HG02852 (cell line): ENCODE results near the gene SPRING1.

Experiments
- ATAC-seq: cut with Tn5 transposase; IDR thresholded peaks from one replicate; pipeline ENCODE4 v1.9.1; 2021; ENCODE audit warnings: mild to moderate bottlenecking, moderate library complexity; ENCODE audit not compliant: unreplicated experiment

Gene SPRING1

DNA sequence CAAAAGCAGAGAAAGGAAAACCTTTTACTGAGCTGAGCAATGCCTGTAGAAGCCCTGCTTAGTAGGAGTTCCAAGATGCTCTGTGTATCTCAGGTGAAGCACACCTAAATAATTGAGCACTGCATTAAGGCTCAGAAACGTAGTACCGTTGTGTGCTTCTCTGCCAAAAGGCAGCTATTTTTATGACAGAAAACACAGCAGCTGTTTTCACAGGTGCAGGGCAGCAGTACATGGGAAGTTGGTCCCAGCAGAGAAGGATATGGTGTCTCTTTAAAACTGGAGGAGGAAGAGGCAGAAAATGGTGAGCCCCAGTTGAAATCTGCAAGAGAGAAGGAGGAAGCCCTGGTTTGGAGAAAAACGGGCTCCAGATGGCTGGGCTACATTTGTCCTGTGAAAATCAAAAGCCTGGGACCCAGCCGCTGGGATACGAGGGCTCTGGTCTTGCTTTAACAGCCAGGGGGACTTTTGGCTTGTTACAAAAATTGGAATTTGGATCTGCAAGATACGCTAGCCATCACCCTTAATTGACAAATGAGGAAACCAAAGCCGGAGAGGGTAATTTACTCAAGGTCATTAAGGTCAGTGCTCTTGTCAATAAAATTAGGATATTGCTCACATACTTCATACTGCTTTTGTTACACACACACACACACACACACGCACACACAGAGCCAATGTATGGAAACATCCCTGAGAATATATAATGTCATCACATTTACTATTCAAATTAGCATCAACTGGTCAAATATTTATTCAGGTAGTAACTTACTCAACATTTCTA lies 27.3 kb downstream of the SPRING1 start:
- ATAC-seq: no peak

DNA sequence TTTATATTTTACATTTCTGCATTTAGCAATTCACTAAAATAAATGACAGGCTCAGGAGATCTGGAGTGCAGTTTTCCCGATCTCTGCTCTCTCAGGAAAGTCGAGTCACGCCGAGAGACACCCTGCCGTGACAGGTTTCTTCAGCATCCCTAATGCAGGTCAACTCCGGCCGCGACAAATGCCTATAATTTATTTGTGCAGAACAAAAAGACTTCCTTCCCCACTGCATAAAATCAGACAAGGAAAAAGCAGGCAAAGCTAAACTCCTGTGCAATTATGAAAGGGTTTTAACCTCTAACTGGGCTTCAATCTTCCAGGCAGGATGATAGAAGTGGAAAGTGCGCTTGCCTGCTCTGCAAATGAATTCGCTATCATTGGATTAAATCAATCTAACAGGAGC lies 28.1 kb downstream of the SPRING1 start:
- ATAC-seq: no peak

DNA sequence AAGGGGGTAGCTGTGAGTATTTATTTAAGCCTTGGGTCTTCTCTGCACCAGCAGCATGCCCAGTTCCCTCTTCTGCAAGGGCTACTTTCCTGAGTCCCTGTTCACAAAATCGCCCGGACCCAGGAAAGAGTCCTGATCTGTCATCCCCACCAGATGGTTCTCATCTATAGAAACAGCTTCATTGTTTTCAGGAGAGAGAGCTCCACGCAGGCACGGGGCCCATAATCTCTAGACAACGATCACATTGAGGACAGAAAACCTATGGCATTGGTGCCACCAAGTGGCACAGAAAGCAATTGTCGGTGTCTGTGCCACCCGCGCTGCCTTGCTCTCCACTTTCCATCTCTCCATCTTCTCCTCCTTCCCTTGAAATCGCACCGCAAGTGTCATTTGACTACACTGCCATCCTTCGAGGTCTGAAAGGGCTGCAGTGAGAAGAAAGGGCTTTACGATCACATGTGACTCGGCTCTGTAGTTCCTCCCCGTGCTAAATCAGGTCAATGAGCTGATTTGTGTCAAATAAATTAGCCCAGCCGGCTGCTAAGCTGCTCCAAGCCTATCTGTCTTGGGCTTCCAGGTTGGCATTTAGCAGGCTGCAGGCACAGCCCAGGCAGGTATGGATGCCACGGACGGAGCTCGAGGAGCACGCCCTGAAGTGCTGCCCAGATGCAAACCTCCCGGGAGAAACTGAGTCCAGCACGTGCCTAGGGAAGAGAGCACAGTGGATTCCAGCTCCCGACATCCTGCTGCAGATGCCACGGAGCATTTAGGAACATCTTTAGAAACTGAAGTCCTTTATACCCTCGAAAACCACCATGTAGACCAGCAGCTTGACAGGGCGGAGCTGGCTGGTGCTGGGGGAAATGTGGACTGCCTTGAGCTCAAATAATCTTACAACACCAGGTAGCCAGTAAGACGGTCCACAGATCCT lies 28.8 kb downstream of the SPRING1 start:
- no peak for ATAC-seq

DNA sequence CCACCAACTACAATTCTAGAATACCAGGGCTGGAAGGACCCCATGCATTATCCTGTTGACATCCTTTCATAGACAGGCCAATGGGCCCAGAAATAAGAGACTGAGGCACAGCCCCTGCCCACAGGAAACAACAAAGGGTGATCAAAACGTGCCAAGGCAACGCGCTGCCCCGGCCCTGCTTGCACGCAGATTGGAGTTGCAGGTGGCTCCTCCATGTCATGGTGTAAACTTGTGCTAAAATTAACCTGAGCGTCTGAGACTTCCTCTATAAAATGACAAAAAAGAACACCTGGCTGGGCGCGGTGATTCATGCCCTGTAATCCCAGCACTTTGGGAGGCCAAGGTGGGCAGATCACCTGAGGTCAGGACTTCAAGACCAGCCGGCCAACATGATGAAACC lies 30.1 kb downstream of the SPRING1 start:
- no peak for ATAC-seq

DNA sequence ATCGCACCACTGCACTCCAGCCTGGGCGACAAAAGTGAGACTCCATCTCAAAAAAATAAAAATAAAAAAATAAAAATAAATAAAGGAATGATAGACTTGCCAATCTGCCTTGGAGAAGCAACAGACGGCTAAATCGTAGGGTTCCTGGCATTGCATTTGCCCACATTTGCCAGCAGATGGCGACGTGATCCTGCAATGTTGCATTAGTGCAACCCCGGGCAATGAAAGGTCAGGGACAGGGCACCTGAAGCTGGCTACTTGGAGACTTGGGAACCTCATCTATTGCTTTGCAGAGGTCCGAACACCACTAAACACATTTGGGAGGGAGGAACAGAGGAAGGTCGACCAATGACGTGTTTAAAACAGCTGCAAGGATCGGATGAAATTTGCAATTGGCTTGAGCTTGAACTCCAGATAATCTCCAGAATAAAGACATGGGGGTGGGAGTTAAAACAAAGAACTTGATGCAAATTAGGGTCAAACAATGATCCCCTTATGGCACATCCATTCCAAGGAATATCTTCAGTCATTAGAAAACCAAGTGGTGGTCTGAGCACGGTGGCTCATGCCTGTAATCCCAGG lies 34.6 kb downstream of the SPRING1 start:
- ATAC-seq: no peak

DNA sequence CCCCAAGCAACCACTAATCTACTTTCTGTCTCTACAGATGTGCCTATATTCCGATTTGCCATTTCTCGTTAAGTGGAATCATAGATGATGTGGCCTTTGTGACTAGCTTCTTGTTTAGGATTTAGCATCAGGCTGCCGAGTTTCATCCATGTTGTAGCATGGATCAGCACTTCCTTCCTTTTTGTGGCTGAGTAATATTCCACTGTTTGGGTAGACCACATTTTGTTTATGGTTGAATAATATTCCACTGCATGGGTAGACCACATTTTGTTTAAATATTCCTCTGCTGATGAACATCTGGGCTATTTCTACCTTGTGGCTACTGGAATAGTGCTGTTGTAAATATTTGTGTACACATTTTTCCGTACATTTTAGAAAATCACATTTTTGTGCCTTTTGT lies 36.4 kb downstream of the SPRING1 start:
- ATAC-seq: no peak

DNA sequence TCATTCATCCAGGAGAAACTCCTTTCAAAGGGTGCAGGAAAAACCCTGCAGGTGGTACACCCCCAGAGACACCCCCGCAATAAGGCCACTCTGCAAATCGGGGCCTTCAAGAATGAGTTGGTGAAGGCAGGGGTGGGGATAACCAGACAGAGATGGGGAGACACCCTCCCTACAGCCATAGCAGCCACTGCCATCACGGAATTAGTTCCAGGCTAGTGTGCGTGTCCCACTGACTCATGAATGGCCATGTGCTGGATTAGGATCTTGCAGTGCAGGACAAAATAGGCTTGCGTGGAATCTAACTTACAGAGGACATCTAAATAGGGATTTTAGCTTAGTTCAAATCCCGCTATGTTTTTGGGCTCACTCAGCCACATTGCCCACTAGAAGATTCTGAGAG lies 37.8 kb downstream of the SPRING1 start:
- ATAC-seq: no peak

DNA sequence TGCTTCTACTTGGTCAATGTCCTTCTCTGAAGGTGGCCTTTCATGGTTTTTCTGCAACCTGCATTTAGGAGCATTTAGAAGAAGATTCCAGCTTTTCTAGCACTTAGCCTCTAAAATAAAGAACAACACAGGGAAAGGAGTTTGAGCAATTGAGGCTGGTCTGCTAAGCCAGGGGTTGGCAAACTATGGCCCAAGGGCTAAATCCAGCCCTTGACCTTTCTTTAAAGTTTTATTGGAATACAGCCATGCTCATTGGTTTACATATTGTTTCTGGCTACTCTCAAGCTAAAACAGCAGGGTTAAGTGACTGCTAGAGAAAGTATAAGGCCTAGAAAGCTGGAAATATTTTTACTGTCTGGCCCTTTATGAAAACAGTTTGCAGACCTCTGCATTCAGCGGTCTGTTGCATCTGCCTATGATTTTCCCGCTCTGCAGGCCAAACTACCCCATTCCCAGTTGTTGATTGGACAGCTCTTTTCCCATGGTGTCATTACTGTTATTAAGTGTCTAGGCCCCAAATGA lies 39.3 kb downstream of the SPRING1 start:
- ATAC-seq: no peak

DNA sequence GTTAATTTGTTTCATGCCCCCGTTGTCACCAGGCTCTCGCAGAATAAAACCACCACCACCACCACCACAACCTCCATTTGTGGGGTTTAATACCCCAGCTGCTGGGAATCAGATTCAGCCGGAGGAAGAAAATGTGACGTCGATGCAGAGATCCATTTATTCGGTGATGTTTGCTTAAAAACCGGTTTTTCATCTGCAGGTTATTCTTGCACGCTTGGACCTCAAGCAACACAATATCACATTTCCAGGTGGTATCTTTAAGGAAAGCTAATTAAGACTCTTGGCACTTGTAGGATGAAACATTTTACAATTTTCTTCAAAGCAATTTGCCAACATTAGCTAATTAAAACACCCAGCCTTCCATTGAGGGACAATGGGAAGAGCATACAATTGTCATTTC lies 39.8 kb downstream of the SPRING1 start:
- ATAC-seq: no peak

DNA sequence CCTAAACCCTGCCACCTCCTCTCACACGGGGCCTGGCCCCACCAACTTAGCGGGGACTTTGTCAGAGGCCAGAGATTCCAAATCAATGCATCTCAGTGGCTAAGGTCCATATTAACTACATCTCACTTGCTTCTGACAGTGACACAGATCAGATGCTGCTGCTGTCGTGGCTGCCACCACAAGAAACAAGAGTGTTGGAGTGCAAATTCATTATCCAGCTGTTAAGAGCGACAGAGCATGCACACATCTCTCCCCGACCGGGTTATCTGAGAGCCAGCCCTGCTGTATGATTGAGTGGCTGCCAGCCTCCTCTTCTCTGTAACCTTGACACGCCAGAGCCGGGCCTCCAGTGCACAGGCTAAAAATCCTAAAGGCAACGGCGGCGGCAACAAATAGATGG lies 40.2 kb downstream of the SPRING1 start:
- no peak for ATAC-seq

DNA sequence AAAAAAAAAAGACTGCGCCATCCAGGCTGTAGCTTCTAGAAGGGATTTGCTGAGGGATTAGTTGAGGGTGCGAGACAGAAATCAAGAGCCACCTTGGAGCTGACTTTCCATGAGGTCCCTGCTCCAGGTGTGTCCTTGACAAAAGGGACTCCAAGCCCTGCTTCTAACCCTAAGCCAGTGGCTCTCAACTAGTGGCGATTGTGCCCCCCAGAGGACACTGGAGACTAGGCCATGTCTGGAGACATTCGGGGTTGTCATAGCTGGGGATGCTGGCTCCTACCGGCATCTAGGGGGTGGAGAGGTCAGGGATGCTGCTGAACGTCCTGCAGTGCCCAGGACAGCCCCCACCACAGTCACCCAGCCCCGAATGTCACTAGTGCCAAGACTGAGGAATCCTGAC lies 40.6 kb downstream of the SPRING1 start:
- ATAC-seq: no peak

DNA sequence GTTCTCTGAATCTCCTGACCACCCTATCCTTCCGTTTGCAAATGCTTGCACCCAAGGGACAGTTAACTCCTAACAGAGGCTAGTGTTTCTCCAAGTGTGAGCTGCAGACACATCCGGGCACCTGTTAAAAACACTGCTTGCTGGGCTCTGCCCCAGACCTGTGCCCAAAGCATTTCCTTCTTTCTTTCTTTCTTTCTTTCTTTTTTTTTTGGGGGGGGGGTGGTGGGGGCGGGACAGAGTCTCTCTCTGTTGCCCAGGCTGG lies 42.5 kb downstream of the SPRING1 start:
- ATAC-seq: no peak

DNA sequence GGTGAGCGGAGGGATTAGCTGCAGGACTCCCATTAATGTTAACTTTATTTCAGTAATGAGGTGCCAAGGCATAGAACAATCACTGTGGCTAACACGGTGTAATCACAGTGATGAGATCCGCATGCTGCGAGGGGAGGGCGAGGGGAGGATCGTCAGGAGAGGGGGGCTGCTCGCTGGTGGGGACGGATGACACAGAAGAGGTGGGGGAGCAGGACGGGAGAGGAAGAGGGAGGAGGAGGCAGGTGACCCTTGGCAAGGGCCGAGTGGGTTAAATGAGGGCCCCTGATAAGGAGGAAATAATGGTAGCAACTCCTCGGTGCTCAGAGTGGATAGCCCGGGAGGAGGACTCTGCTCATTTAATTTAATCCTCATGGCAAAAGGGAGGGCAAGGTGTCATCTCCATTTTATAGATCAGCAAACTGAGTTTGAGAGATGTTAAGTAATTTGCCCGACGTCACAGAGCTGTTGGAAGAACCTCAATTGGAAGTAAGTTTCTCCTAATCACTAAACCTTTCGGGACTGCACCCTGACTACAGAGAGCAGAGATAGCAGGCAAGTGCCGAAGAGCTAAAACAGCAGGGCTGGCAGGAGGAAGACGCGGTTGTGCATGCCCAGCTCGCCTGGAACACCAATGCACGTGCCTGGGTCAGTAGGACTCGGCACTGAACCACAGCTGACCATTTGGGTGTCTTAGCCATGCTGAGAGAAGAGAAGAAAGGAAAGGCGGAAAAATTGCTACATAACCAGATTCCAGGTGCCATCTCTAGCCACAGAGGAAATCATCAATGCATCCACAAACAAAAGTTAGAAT lies 43.0 kb downstream of the SPRING1 start:
- ATAC-seq: no peak

DNA sequence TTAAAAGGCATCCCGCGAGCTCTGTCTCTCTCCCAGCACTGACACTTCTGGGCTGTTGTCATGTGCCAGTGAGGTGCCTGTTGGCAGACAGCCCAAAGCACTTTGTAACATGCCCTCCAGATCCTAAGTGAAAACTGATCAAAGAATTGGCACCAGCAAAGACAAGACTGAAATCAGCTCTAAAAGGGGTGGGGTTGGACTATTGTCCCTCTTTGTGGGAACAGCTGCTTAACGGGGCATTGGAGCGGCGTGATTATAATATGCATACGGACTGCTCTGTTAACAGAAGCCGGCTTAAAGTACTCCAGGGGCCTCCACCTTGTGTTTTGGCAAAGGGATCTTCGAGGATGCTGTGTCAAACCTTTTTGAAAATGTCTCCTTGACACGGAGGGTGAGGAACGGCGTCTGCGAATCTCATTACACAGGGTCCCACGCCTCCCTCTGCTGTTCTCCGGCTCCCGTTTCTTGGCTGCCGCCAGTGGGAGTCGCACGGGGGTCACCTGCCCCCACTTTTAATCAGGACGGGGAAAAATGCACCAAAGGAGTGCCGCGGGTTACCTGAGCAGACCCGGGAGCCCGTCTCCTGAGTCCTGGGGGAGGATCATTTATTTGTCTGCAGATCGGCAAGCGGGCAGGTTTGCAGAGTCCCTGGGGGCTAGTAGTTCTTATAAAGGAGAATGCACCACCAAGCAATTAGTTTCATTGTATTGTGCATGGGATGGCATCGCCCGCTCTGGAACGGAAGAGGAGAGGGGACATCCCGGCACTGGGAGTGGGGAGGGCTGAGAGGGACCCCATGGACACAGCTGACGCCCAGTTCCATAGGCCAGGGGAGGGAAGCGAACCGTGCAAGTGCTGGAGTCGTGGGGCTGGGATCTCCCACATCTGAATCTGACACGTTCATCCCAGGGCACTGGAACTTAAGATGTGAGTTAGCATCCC lies 44.3 kb downstream of the SPRING1 start:
- ATAC-seq: no peak

DNA sequence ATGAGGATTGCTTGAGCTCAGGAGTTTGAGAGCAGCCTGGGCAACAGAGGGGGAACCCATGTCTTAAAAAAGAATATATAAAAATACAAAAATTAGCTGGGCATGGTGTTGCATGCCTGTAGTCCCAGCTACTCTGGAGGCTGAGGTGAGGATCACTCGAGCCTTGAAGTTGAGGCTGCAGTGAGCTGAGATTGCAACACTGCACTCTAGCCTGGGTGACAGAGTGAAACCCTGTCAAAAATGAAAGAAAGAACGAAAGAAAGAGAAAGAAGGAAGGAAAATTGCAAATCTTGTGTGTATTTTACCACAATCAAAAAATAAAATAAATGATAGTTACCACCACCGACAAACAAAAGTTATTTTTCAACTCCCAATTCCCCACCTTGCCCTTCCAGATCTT lies 45.3 kb downstream of the SPRING1 start:
- no peak for ATAC-seq

DNA sequence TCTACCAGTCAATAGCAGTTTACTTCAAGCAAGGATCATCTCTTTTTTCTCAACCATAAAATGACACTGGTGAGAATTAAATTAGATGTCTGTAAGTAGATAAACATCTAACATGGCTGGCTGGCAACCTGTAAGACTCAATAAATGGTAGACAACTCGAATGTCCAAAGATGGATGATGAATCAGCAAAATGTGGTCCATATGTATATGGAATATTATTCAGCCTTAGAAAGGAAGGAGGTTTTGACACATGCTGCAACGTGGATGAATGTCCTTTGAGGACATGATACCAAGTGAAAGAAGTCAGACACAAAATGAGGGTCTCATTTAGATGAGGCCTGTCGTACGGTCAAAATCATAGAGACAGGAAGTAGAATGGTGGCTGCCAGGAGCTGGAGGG lies 46.2 kb downstream of the SPRING1 start:
- no peak for ATAC-seq

DNA sequence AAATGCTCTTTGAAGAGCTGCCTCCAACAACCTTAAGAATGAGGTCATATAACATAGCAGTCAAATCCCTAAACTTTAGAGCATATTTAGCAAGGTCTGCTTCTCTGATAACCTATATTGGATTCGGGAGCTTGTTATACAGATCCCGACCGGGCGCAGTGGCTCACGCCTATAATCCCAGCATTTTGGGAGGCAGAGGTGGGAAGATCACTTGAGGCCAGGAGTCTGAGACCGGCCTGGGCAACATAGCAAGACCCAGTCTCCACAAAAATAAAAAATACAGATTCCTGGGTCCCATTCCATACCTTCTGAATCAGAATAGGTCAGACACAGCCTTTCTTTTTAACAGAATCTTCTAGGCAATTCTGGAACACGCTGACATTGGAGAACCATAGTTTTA lies 46.7 kb downstream of the SPRING1 start:
- no peak for ATAC-seq

DNA sequence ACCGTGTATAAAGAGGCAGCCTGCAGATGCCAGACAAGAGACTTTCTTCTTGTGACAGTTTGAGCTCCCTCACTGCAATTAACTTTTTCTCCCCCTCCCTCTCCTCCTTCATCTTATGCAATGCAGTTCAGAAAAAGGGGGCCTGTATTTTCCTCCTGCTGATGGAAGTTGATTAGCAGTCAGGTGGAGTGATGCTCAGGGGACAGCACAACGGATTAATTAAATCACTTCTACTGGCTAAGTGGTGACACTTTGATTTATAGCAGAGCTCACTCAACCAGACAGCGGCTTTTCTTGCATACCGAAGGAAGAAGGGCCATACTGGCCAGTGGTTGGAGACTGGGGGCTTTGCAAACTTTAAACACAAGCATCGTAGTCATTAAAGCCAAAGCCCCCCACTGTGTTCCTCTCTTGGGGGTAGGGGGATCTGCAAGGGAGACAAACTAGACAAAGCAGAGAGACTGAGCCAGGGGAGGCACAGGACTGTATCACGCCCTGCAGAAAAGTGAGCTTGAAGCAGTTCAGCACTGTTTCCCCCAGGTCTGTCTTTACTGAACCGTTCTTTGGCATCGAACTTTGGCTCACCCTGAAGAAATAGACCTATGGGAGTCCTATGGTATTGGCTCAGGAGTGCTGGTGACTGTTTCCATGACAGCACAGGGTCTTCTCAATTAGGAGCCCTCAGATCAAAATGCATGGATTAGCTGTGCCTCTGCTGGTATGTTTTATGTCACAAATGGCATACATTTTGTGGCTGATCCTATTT lies 47.7 kb downstream of the SPRING1 start:
- ATAC-seq: no peak

DNA sequence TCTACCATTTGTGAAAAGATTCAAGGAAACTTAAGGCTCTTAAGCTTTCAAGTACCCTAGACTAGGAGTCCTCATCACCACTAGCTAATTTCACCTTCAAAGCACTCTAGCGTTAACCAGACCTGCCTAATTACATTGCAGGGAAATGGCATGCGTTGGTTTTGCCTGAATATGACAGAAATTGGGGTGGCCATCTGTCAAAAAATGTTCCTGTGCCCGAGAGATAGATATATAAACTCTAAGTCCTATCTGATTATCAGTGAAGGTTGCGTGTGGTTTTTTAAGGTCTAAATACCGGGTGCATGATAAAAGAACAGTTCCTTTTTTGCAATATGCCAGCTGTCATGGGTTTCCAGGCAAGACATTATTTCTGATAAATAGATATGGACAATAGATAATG lies 48.3 kb downstream of the SPRING1 start:
- ATAC-seq: no peak
